RKO (cell line): ENCODE data around the gene SLIT1.

Experiments
- DNase-seq: peaks from one replicate; pipeline ENCODE4 v3.0.0-alpha.2; 2016; ENCODE audit warnings: low spot score

Gene SLIT1

DNA sequence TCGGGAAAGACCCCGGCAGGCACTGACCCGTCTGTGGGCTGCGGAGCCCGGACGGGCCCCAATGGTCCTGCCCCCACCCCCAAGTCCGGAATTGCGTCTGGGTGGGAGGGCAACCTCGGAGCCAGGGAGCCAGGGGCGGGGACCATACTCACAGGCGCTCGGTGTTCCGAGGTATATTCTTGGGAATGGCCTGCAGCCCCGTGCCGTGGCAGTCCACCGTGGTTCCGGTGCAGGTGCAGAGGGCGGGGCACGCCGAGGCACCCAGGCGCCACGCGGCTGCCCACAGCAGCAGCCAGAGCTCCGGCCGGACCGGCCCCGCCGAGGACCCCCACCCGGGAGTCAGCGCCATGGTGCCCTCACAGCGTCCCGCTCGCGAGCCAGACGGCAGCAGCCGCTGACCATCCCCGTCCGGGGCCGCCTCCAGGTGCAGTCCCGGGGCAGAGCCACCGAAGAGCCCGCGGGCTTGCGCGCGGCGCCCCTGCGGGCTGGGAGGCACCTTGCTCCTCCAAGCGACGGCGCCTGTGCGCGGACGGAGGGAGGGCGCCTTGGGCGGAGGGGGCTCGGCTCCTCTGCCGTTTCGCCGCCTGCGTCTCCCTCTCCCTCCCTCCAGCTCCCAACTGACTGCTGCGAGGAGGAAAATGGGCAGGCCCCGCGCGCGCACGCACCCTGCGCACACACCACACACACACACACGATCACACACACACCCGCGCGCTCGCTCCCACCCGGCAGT lies at the start of gene SLIT1:
Gene SLIT1 (minus strand): TSS at position 634 of the 733 bp plus-strand sequence. CDS start 285 bp downstream, at position 349.
- DNase-seq: no peak

DNA sequence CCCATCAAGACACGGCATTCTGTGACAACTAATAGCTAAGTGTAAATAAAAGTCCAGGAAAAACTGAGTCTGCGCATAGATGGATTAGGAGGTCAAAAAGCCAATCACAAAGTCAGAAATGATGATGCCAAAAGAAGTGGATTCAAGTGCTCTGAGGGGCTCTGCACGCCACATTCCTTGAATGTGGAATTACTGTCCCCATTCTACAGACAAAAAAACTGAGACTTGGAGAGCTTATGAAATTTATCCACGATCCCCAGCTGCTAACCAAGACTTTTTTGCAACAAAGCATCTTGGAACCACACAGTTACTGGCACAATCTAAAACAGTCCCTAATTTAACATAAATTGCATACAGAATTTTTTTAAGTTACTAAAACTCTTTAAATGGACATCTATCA lies 49.6 kb upstream of the SLIT1 start:
- no peak for DNase-seq

DNA sequence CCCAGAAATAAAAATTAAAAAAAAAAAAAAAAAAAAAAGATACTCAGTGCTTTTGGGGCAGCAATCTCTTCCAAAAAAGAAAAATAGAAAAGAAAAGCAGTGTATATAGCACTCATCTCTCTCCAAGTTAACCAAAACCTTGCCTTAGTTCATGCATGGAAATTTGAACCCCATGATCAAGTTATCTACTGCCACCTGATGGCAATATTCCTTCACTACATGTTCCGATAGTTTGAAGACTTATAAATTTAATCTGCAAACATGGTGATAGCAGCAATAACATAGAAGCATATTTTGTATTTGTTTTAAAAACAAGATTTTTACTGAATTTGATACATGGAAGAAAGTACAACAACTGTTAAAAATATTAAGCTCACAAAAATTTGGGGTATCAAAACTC lies 48.6 kb upstream of the SLIT1 start:
- DNase-seq: peak; percentile 57

DNA sequence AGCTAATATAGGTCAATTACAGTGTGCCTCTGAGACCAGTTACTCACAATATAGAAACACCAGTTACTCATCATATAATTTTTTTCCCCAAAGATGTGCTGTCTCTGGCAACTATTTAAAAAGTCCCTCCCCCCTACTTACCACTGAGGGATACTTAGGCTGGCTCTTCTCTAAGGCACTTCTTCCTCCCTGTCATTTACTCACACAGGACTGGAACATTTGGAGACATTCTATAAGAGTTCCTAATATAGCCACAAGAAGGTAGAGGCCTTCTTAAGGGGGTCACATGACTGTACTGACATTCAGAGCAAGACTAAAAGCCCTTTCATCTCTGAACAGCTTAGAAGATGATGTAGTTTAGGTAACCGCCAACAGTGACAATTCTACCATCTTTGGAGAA lies 44.4 kb upstream of the SLIT1 start:
- DNase-seq: peak; percentile 36

DNA sequence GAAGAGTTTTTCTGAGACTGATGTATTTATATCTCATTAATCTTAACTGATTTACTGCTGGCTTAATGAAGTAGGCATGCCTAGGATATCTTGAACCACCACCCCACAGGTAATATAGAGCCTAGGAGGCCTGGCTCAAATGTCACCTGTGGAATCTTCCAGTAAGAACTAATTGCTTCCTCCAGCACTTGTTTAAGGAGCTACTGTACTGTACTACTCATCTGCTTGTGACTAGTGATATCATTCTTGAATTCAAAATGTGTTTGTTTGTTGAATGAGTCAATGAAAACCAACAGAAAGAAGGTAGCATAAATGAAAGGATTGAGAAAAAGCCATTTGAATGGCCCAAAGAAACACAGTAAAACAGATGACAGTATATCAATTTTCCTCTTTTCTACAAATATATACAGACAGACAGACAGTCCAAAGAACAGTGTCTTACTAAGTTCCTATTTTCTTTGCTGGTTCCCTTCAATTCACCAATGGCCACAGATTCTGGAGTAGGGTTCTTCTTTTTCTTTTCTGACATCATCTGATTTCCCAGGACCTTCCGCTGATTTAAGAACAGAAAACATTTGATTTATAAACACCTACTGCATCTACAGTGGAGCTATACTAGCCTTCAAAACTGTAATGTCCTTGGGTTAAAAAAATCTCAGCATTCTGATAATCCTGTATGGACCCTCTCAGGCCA lies 43.7 kb upstream of the SLIT1 start:
- peak; percentile 19 for DNase-seq

DNA sequence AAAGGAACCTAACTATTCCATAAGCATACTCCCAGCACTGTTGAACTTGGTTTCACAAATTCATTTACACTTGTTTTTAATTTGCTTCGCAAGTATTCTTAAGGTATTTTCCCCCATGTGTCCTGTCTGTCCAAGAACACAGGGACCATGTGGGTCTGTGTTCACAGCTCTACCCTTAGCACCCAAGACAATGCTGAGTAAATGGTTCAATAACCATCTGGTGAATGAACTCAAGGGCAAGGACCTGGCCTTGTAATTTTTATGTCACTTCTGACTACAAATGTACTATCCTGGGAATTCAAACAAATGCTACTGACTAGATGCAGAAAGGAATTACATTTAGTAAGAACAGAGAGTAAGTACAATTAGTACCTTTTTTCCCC lies 43.0 kb upstream of the SLIT1 start:
- DNase-seq: no peak

DNA sequence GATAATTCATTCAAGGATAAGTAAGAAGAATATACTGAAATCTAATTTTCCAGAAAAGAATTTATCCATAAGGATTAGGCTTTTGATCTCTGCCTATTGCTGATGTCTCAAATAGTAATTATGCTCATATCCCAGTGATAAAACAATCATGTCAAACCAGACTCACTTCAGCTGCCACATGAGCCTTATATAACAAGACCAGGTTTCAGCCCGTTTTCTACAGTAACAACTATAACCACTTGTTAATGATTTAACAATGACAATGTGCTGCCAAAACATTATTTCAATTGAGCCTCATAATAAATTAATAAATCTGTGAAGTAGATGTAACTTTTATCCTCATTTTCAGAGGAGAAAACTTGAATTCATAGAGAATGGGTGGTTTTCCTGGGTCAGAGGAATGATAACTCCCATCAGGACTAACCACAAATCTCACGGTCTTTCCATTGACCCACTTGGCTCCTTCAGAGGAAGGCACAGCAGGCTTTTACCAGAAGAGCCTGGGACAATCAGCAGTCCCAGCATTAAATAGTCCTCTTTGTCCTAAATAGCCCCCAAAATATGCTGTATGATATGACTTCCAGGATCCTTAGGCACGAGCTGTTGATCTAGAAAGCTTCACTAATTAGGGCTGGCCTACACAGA lies 42.5 kb upstream of the SLIT1 start:
- DNase-seq: no peak

DNA sequence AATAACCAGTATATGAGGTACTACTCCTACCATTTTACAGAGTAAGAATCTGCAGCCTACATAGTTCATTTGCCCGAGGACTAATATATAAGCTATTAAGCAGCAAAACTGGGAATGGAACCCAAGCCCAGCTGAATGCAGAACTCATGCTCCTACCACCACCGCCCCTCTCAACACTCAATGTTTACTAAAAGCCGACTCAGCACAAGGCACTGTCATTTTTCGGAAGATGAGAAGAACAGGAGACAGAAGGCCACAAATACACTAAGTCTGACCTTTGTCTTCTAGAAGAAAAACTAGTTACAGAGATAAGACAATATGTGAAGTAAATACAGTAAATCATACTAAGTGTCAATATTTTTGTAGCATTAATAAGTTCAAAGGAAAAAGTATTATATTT lies 40.6 kb upstream of the SLIT1 start:
- DNase-seq: no peak

DNA sequence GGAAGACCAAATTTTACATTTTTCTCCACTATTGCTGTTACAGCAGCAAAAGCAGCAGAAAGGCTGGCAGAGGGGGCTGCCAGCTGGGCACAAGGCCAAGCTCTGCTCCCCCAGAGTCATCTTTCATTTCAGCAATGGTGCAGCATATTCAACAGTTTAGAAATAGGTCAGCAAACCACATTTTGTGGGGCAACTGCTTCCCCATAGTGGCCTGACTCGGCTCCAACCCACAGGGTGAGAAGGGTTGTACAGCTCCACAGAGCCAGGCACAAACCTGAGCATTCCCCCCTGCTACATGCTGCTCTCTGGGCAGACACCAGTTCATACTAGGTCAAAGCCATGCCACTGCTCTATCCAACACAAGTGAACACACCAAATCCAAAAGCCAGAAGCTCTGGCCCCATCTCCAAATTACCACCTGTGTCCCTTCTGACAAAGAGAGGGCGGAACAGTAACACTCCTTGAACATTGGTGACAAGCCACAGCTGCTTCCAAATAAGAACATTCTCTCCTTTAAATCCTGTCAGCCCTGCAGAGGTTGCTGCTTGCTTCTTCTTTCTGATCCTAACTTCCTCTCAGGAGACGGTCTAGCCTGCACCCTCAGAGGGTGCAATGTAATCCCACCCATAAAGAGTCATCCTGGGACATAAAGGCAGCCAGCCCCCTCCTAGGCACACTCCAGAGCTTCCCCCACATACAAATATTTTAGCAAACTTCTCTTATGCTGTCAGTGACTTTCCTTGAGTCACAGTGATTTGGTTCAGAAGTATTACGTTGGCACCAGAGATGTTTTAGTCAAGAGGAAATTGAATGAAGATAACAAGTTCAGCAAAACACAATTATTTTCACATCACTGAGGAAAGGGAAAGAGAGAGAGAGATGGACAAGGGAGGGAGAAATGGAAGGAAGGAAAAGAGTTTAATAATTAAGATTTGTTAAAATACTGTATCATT lies 39.0 kb upstream of the SLIT1 start:
- DNase-seq: no peak

DNA sequence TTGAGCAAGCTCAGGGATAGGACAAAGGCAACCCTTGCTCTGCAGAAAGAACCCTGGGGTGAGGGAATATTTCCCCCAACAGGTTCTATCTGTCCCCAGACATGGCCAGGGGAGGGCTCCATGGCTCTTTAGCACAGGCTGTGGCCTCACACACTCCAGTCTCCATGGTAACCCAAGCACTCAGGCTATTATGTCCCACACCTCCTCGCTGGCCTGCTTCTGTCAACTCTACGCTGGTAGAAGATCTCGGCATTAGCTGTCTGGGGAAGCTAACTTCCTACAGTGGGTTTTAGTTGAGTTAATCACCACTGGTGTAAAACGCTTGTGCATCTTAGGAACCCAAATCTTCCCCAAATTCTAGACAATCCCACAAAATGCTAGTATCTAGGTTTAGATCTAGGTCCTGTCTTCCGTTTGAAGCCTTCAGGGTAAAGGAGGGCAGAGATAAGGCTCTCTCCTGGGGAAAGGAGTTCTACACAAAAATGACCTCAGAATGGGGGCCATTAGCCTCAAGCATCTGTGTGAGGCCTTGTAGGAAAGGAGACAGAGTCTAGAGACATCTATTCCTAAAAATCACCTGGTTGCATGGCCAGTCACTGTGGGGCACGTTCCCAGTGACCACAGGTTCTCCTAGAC lies 36.7 kb upstream of the SLIT1 start:
- DNase-seq: no peak

DNA sequence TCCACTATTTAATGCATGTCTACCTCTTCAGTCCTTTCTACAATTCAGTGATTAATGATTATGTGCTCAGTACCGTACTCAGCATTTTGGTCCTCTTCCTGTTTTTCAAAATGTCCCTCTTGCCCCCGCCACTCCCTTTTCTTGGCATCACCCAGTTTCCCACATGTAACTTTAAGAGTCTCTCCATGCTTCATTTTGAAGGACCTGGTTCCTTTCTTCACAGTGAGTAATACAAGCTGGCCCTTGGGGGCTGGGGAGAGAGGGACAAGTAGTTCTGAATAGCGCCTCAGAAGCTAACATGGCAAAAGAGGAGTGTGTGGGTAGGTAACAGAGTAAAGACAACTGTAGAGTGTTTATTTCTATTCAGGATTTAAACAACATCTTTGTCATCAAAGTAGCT lies 34.6 kb upstream of the SLIT1 start:
- DNase-seq: no peak

DNA sequence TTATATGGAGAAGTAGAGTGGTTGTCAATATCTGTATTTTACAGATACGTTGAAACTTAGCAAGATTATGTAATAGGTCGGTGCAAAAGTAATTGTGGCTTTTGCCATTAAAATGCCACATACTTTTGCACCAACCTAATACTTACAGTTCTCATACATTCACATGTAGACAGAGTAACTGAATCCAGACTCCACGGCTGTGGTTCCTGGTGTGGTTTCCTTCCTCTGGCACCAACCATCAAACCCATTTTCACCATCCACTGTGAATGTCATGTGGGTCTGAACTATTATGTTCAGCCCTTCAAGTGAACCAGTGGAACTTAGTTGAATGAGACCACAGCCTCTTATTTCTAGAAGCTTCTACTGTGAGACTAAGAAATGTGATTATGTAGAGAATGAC lies 31.5 kb upstream of the SLIT1 start:
- no peak for DNase-seq

DNA sequence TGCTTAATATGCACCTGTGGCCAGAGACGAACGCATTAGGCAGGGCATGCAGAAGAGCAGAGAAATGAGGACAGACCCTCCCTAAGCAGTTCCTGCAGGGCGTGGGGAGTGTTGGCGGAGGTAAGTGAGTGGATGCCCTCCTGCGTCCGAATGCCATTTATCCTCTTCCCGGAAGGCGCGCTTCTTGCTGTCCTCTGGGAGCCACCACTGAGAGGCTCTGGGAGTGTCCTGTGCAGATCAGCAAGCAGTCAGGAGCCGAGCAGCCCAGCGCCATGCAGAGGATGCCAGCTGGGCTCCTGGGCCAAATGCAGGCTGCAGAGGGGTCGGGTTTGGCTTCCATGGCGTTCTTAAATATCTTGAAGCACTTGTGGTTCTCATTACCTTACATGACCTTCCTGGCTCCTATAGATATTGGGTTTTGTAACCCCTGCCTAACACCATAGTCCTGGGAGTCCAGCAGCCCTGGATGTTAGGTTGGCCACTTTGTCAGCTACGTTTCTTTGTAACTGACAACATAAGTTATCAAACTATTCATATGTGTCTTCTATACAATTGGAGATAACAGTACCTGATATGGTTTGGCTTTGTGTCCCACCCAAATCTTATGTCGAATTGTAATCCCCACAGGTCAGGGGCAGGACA lies 30.0 kb upstream of the SLIT1 start:
- no peak for DNase-seq

DNA sequence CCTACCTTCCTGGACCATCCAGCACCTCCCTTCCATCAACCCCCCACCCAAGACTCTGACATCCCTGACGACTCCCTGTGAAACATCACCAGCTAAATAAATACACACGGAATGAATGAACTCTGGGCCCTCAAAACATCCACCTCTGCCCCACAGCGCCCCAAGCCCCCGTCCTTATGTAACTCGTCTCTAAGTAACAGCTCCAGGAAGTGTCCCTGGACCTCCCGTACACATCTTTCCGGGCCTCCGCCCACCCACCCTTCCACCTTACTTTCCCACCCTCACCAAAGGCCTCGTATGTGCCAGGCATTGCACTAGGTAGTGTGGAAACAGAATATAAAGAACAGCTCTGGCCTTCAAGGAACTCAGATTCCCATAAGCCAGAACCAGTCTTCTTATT lies 27.7 kb upstream of the SLIT1 start:
- DNase-seq: no peak

DNA sequence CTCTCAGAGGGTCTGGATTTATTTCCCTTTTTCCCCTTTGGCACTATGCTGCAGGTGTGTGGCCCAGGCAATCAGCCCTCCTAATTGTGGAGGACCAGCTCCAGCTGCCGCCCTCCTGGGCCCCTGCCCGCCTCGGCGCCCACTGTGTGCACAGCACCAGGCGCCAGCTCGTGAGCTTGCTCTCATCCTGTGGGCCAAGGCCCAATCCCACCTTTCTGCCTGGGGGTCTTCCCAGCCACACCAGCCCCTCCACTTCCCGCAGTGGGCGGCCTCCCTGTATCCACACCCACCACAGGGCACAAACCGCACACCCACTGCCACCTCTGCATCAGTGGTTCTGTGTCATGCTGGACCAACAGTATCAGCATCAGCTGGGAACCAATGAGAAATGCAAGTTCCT lies 25.5 kb upstream of the SLIT1 start:
- no peak for DNase-seq

DNA sequence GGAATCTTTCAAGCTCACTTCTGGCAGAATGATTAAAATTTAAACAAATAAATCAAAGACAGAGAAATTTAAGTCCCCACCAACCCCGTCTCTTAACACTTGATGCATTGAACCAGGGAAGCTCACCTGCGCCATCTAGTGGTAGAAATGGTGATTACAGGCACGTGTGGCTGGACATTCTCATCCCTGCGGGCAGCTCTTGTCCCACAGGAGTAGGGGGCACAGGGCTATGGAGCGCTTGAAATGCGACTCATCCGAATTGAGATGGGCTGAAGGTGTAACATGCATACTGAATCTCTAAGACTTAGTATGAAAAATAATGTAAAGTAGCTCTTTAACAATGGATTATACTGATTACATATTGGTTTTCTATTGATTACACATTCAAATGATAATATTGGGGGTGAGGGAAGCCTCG lies 24.8 kb upstream of the SLIT1 start:
- peak; percentile 66 for DNase-seq

DNA sequence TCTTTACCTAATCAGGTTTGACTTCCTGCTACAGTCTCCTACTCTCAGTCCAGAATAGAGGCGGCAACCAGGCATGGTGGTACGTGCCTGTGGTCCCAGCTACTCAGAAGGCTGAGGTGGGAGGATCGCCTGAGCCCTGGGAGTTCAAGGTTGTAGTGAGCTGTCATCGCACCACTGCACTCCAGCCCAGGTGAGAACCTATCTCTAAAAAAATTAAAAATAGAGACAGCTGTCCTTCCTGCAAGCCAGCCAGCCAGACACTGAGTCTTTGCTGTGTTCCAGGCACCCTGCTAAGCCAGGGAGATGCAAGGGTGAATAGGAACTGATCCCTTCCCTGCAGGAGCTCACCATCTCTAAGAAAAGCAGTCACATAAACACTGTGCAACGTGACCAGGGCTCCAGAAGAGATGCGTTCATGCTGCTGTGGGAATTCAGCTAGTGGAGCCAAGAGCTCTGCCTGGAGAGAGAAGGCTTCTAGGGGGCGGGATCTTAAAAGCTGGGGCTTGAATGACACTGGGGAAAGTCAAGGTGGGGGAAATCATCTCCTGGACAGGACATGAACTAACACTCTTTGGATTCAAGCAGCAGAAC lies 22.1 kb upstream of the SLIT1 start:
- DNase-seq: no peak

DNA sequence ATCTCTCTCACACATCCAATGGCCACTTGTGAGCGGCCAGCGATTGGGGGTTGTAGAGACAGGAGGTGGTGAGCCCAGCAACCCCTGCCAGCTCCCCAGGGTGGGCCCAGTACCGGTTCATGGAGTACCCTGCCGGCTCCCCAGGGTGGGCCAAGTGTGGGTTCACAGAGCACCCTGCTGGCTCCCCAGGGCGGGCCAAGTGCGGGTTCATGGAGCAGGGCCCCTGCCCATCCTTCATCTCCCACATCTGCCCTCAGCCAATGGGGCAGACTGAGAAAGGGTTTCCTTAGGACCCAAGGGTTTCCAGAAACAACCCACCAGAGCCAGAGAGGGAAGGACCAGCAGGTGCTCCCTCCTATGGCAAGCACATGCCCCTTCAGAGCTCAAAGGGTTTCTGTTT lies 21.4 kb upstream of the SLIT1 start:
- no peak for DNase-seq

DNA sequence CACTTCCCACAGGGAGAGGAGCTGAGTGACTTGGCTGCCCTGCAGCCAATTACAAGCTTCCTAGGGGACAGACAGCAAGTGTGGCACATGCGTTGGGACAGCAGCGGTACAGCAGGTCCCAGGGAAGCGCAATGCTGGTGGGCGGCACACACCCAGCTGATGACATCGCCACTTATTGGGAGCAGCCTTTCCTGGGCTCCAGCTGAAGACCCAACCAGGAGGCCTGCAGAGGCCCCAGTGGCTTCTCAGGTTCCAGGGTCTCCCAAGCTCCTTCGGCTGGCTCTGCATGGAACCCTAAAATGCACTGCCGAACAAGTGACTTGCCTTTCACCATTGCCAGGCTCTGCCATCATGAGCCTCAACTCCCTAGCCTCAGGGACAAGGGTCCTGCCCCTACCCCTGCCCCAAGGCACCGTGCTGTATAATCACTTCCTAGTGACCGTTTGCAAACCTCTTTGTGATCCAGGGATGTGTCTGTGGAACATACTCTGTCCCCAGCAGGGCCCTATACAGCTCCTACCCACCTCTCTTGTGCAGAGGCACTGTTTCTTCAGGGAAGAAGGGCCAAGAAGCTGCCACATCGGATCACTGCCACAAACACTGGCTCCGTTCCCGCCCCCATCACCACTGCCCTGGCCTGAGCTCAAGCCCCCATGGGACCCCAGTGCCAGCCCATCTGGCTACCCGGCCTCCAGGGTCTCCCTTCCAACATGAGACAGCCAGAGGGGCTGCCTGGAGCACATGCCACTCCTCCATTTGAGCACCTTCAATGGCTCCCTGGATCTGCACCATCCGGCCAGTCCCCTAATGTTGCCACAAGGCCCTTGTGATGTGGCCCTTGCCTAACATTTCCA lies 19.3 kb upstream of the SLIT1 start:
- DNase-seq: no peak

DNA sequence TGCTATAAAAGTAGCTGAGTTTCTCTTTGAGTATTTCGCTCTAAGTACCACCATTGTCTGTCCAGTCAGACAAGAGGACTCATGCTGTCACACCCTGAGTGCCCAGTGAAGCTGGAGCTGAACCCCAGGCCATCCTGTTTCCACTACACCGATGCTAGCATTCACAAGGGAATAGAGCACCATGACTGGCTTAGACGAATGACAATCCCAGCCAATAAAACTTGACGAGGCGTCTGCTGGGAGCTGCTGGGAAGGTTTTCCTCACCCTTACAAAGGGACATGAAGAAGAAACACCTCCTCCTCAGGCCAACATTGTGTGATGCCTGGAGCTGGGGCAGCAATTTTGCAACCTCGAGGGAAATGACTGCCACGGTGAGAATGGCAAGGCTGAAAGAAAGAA lies 17.5 kb upstream of the SLIT1 start:
- DNase-seq: no peak
